ENCODE measurements around the gene ADAMTSL1.
"Not testable (repeated sequence)": the region's sequence is repeated elsewhere in the genome, so short reads cannot be mapped to it uniquely, and the experiment has no call there.

Gene ADAMTSL1

GRCh38 chr9:18906656-18907395 lies 432.9 kb downstream of the ADAMTSL1 start:
- no peak for DNase-seq (ENCODE audit: low read depth)

DNA sequence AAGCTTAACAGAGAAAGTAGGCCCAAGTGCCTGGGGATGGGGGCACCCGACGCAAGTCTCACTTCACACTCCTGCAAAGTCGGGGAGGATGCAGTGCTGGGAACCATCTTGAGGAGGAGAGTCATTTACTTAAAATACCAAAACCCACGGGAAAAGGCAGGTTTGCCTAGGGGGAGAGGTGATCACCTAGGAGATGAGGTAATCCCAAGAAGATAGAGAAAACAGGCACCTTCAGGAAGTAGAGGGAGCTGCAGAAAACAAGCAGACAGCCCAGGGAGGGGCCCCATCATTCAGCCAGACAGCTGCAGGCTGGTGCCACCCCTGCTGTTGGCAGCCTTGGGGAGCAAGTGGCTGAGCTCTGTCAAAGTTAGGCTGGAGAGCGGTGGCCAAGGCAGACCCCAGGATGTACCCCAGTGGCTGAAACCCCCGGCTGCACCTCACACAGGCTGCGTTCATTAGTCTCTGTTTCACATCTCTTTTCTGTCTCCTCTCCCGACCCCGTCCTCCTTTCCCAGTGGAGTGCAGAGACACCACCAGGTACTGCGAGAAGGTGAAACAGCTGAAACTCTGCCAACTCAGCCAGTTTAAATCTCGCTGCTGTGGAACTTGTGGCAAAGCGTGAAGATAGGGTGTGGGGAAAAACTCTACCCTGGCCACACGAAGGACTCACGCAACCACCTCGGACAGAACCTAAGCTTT lies 434.1 kb downstream of the ADAMTSL1 start:
- no peak for DNase-seq (ENCODE audit: low read depth)

GRCh38 chr9:18909140-18910018 lies 435.4 kb downstream of the ADAMTSL1 start:
- DNase-seq (ENCODE audit: low read depth), result no peak

GRCh38 chr9:18910435-18910834 lies 436.5 kb downstream of the ADAMTSL1 start:
- no peak for DNase-seq (ENCODE audit: low read depth)

DNA sequence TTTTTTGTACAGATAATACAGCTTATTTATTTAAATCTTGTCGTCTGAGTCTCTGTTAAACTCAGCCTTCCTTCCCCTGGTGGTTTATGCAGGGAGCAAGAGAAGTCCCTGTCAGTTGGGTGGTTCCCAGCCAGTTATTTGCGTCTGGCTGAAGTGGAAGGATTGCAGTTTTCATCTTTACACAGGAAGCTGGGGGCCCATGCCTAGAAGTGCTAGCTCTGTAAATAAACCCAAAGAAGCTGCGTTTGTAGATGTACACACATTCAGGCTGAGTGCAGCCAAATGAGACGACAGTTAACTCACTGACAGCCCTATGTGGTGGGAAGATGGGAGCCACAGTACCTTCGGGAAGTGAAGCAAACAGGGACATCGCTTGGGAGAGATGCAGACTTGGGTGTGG lies 437.0 kb downstream of the ADAMTSL1 start:
- no peak for DNase-seq (ENCODE audit: low read depth)

DNA sequence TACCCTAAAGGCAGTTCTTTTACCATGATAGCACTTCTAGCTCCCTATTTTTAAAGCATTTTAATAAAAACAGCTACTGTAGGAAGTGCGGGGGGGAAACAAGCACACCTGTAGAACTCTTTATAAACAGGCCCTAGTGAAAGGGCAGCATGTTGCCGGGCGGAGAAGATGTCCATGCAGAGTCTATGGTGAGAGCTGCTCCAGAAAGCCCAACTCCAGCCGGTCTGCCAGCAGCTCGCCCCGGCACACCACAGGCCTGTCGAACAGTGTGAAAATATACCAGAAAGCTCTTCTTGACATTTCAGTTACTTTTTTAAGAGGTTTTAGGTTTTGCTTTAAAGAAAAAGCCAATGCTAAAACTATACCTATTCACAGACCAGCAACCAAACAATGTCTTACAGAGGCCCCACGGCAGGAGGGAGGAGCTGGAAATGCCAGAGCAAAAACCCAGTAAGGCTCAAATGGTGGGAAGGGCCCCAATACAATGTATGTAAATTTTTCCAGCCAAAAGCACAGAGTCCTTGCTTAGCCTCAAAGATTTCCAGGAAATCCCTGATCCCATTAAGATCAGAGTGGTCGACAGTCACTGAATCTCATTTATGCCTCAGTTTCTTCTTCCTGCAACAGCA lies 437.9 kb downstream of the ADAMTSL1 start:
- DNase-seq (ENCODE audit: low read depth), result no peak

DNA sequence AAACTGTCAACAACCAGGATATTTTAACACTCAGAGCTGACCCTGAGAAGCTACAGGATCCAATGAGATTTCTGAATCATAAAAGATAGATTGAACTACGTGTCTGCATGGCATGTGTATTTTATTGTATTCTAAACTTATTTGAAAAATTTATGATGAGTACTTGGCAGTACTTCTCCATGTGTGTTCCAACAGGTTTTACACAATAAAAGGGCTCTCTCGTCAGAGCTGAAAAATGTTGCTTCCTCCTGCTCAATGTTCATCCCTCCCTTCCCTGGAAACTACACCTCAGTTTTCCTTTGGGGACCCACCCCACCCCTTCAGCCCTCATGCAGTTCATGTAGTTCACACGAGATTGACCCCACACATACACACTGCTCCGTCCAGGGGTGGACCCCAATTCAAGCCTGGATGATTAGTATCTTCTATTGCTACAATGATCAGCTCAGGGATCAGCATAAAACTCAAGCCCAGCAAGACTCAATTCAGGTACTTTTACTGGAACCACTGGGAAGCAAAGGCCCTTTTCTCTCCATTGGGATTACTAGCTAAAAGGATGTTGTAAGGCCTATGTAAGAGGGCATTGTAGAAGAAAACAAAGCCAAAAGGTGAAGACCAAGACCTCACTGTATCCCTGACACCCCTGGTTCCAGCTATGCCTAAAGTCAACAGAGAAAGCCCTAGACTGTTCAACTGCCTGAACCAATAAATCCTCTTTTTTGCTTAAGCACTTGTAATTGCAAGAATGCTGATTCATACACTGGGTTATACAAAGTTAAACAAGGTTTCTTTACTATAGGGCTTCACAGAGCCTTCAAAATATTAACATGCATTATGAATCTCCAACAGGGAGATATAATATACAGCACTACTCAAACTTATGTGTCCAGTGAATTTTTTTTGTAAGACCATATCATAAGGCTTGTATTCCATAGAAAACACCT lies 446.5 kb downstream of the ADAMTSL1 start:
- DNase-seq (ENCODE audit: low read depth), result peak; percentile 69

DNA sequence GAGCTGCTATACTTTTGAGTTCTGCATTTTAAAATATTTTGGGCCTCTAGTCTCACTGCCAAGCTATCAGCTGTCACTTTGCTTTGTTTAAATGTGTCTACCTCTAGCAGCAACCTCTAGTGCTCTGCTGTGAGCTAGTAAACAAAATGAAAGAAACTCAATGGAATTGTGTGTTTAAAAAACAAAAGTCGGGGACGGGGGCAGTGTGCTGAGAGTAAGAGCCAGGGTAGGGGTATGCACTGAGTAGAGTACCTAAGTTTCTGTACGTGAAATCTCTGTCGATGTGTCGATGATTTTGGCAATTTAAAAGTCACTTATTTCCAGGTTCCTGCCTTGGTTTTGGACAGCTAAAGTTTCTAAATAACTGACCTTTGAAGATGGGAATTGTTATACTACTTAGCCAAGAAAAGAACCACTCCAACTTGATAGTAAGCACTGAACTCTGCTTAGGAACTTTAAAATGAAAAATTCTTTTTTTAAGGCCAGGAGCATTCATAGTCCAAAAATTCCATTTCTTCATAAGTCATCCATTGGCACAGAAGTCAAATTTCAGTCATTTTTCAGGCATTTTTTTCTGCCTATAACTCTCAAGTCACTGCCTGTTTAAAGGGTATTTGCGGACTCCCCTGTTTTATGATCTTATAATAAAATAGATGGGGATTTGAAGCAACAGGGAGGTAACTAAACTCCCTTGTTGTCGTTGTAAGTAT lies 447.6 kb downstream of the ADAMTSL1 start:
- DNase-seq (ENCODE audit: low read depth), result peak; percentile 62

GRCh38 chr9:18922161-18922885 lies 448.4 kb downstream of the ADAMTSL1 start:
- no peak for DNase-seq (ENCODE audit: low read depth)

DNA sequence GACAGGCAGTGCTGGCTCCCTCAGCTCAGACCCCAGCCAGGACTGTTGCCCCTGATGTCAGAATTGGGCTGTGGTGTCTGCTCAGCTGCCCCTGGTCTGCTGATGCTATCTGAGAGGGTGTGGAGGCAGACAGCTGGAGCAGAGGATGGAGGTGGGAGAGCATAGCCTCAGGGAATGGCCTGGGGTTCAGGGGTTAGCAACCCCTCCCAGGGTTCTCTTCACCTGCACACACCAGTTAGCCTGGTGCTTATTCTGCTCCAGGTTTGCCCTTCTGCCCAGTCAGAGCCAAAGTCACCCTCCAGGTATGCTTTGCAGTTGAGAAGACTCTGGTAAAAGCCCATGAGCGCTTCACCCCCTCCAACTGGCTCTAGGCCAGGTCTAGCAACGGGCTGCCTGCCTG lies 449.2 kb downstream of the ADAMTSL1 start:
- DNase-seq (ENCODE audit: low read depth), result no peak

DNA sequence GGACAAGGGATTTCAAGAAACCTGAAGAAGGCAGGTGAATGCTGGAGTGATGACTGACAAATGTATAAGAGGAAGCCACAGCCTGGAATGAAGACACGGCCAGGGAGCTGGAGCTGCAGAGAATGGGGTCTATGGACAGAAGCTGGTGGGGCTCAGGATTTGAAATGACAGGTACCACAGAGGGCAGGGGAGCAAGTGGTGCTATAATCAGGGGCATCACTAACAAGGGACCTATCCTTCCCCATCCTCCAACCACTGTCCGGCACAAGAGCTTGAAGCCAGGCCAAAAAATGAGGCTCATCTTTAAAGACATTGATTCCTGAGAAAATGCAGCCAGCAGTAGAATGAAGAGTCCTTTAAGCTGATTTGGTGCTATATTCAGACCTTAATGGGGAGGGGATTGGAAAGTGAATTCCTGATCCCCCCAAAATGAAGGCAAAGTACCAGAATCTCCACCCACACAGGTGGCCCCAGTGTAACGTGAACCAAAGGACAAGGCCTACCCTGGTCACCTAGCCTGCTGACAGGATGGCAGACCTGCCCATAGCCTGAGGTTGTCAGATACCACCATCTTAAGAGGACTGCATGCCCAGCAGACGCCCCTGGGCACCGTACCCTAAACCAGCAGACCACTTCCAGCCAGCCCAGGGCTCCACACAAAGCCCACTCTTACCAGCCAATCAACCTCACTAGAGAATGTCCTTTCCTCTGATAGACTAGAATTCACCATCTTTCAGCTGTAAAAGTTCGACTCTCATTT lies 449.9 kb downstream of the ADAMTSL1 start:
- no peak for DNase-seq (ENCODE audit: low read depth)

- DNase-seq (ENCODE audit: low read depth), result no peak
These were observed 451.9 kb downstream of the ADAMTSL1 start for GRCh38 chr9:18925880-18926279.

GRCh38 chr9:18926513-18926912 lies 452.6 kb downstream of the ADAMTSL1 start:
- DNase-seq (ENCODE audit: low read depth), result no peak

- DNase-seq (ENCODE audit: low read depth), result no peak
These were observed 454.8 kb downstream of the ADAMTSL1 start for GRCh38 chr9:18928711-18929110.

- not testable (repeated sequence) for DNase-seq (ENCODE audit: low read depth)
These were observed 456.7 kb downstream of the ADAMTSL1 start for GRCh38 chr9:18930611-18931010.

- DNase-seq (ENCODE audit: low read depth), result no peak
These were observed 461.6 kb downstream of the ADAMTSL1 start for GRCh38 chr9:18935541-18935940.

DNA sequence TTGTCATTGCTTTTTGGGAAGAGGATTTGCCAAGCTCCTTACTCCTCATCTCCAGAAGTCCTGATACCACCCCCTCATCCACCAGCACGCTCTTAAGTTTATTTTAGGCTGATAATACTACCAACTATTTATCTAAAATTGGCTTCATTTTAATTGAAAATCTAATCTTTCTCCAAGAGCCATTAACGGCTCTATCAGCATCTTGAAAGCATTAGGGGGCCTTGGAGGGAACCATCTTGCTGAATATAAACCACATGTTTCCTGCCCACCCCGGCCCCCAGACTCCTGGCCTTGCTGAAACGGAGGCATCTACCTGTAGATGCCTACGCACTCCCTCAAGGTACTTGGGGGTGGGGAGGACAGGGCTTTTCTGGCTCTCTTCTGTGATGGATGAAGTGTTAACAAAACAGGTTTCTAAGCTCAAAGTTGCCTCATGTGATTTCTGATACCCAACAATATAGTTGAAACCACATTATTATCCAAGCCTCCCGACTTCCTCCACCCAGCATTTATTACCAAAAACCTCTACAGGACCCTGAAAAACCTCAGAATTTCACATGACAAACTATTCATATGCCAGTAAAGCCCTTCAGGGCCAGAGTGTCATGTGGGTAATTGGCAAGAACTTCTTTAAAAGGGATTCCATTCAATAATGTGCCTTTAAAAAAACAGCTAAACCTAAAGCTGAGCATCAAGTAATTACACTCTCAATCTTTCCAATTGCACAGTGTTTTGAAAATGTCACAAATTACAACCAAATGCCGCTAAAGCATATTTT lies 462.3 kb downstream of the ADAMTSL1 start:
- no peak for DNase-seq (ENCODE audit: low read depth)

GRCh38 chr9:18939943-18940342 lies 466.0 kb downstream of the ADAMTSL1 start:
- no peak for DNase-seq (ENCODE audit: low read depth)
